Osteocyte (in vitro differentiated cells): Measurements from ENCODE around the gene FNIP2. TPM values are rescaled to one million over a fixed set of nuclear protein-coding genes. Genes with fewer than 3 reads are reported as not detected.

Experiments used
- DNase-seq: peaks from one replicate; pipeline ENCODE4 v3.0.0; 2021; ENCODE audit warnings: mixed read lengths; ENCODE audit not compliant: unreplicated experiment; ENCODE audit errors: extremely low spot score
- H3K27ac Mint-ChIP-seq: one replicate; pipeline ENCODE4 v1.8.0; 2021; ENCODE audit warnings: mild to moderate bottlenecking, mixed read lengths; ENCODE audit not compliant: unreplicated experiment
- H3K27me3 Mint-ChIP-seq: one replicate; pipeline ENCODE4 v1.8.0; 2021; ENCODE audit warnings: mixed read lengths; ENCODE audit not compliant: unreplicated experiment
- H3K36me3 Mint-ChIP-seq: one replicate; pipeline ENCODE4 v1.8.0; 2021; ENCODE audit warnings: mixed read lengths; ENCODE audit not compliant: unreplicated experiment
- H3K4me1 Mint-ChIP-seq: one replicate; pipeline ENCODE4 v1.8.0; 2021; ENCODE audit warnings: mixed read lengths; ENCODE audit not compliant: unreplicated experiment
- H3K4me3 Mint-ChIP-seq: one replicate; pipeline ENCODE4 v1.8.0; 2021; ENCODE audit warnings: mild to moderate bottlenecking, moderate library complexity, mixed read lengths; ENCODE audit not compliant: unreplicated experiment
- H3K9me3 Mint-ChIP-seq: one replicate; pipeline ENCODE4 v1.8.0; 2021; ENCODE audit warnings: mixed read lengths; ENCODE audit not compliant: unreplicated experiment
- total RNA-seq: library from RNA; stranded (reverse); gene quantifications from 2 replicates; pipeline ENCODE4 v1.2.1, GENCODE V29; 2021
- TF ChIP-seq, protein P1 (sequence below): fragments of 200-600 bp; sonication (generic); IDR thresholded peaks from 2 replicates; pipeline ENCODE4 v1.5.0; 2021; ENCODE audit warnings: antibody characterized with exemption, mild to moderate bottlenecking, moderate library complexity

FNIP2 gene
- total RNA-seq, 1 donor from 2014 or later, result 14.4 TPM

DNA sequence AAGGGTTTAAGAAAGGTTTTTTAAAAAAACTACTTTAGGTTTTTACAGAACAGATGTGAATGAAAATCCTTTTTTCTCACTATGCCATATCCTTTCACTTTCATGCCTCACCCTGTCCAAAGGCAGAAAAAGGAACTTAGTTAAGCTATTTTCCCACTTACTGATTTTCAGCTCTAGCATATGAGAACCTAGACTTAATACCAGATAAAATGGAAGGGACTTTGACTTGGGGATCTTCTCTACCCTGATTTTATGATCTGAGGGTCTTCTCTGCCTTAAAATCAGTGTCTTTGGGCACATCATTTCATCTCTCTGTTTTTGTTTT, 42.4 kb downstream of the FNIP2 start:
- peak overlapping the region; percentile 76 for H3K27ac Mint-ChIP-seq
- H3K4me1 Mint-ChIP-seq, result peaks cover 42% of the 10 kb centered on the region
- no peaks in the 10 kb centered on the region for H3K36me3 Mint-ChIP-seq
- H3K27me3 Mint-ChIP-seq, result no peaks in the 10 kb centered on the region
- TF ChIP-seq, protein P1, sequence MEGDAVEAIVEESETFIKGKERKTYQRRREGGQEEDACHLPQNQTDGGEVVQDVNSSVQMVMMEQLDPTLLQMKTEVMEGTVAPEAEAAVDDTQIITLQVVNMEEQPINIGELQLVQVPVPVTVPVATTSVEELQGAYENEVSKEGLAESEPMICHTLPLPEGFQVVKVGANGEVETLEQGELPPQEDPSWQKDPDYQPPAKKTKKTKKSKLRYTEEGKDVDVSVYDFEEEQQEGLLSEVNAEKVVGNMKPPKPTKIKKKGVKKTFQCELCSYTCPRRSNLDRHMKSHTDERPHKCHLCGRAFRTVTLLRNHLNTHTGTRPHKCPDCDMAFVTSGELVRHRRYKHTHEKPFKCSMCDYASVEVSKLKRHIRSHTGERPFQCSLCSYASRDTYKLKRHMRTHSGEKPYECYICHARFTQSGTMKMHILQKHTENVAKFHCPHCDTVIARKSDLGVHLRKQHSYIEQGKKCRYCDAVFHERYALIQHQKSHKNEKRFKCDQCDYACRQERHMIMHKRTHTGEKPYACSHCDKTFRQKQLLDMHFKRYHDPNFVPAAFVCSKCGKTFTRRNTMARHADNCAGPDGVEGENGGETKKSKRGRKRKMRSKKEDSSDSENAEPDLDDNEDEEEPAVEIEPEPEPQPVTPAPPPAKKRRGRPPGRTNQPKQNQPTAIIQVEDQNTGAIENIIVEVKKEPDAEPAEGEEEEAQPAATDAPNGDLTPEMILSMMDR, result no peak
- H3K9me3 Mint-ChIP-seq, result no peaks in the 10 kb centered on the region
- H3K4me3 Mint-ChIP-seq, result no peak overlapping the region
- DNase-seq, result no peak

DNA sequence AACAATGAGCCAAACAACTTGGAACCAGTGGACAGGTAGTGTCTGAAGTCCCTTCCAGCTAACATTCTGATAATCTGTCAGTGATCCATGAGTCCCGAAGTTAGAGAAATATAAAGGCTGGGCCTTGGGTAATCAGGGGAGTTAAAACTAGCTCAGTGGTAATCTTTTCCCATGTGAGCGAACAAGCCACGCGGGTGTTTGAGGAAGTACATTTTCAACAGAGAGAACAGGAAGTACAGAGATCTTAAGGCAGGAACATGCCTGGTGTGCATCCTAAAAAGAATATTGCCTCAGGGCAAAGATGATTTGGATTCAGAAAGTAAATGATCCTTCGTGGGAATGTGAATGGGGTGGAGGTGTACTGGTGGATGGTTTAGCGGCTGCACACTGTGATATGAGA, 42.9 kb downstream of the FNIP2 start:
- Mint-ChIP-seq H3K4me3 (no peak overlapping the region), H3K27ac (peak overlapping the region; percentile 62), H3K27me3 (no peaks in the 10 kb centered on the region), H3K9me3 (no peaks in the 10 kb centered on the region), H3K36me3 (no peaks in the 10 kb centered on the region), H3K4me1 (peaks cover 42% of the 10 kb centered on the region)
- TF ChIP-seq, protein P1, result no peak
- DNase-seq, result no peak

DNA sequence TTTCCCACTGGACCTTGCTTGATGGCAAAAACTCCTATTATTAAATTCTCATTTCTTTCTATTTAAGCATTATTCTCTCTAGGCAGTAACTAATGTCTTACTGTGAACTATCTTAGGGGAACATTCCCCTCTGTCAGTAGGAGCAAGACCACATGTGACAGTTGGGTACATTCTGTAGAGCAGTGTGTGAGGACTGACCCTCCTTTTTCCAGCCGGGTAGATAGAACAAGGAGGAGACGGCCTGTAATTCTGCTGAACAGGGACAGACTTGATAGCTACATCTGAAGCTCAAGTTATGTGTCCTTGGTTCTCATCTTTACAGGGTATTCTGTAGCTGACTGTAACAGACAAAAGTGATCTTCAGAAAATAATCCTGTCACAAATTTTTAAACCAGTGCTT, 43.3 kb downstream of the FNIP2 start:
- Mint-ChIP-seq H3K4me1 (peaks cover 42% of the 10 kb centered on the region), H3K4me3 (no peak overlapping the region), H3K27me3 (no peaks in the 10 kb centered on the region), H3K27ac (no peak overlapping the region), H3K9me3 (no peaks in the 10 kb centered on the region), H3K36me3 (no peaks in the 10 kb centered on the region)
- no peak for DNase-seq
- TF ChIP-seq, protein P1, result no peak

DNA sequence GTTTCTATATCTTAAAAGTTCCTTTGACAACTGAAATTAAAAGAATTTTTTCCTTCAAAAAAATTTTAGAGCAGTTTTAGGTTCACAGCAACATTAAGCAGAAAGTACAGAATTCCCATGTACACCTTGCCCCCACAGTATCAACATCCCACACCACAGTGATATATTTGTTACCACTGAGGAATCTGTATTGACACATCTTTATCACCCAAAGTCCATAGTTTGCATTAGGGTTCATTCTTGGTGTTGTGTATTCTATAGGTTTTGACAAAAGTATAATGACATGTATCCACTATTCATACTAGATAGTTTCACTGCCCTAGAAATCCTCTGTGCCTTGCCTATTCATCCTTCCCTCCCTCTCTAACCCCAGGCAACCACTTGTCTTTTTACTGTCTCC, 43.7 kb downstream of the FNIP2 start:
- Mint-ChIP-seq H3K4me1 (peaks cover 42% of the 10 kb centered on the region), H3K27ac (no peak overlapping the region)
- DNase-seq, result no peak

DNA sequence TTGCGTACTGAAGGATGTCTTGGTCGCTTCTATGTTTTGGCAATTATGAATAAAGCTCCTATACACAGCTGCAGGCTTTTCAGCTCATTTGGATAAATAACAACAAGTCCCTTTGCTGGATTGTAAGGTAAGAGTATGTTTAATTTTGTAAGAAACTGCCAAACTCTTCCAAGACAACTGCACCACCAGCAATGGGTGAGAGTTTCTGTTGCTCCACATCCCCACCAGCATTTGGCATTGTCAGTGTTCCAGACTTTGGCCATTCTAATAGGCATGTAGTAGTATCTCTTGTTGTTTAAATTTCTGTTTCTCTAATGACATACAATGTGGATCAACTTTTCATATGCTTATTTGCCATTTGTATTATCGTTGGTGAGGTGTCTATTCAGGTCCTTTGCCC, 44.3 kb downstream of the FNIP2 start:
- H3K4me3 Mint-ChIP-seq, result no peak overlapping the region
- H3K4me1 Mint-ChIP-seq, result peaks cover 46% of the 10 kb centered on the region
- no peaks in the 10 kb centered on the region for H3K36me3 Mint-ChIP-seq
- H3K27ac Mint-ChIP-seq, result no peak overlapping the region
- TF ChIP-seq, protein P1, result no peak
- no peaks in the 10 kb centered on the region for H3K27me3 Mint-ChIP-seq
- no peak for DNase-seq
- H3K9me3 Mint-ChIP-seq, result no peaks in the 10 kb centered on the region

More for the DNA sequence above, 43.7 kb downstream of the FNIP2 start:
- Mint-ChIP-seq H3K36me3 (no peaks in the 10 kb centered on the region), H3K9me3 (no peaks in the 10 kb centered on the region), H3K4me3 (no peak overlapping the region), H3K27me3 (no peaks in the 10 kb centered on the region)
- TF ChIP-seq, protein P1, result no peak
